Stimulated activated naive CD4-positive, alpha-beta T cell (primary cell): Measurements from ENCODE around the gene C1orf159.
"Not testable (repeated sequence)": the region's sequence is repeated elsewhere in the genome, so short reads cannot be mapped to it uniquely, and the experiment has no call there.

Experiments used
- DNase-seq, 6 experiments: peaks; one replicate each; lab custom pipeline; 2025; lab: John Stamatoyannopoulos, UW

Gene C1orf159

GRCh38 chr1:1115786-1116700 is at the start of gene C1orf159:
Gene C1orf159, minus strand, starts transcription at chr1:1116089. Its CDS starts 24,546 bp downstream, at chr1:1091543.
- peak; percentile 95 to 99 (median 98) for DNase-seq

GRCh38 chr1:1165485-1165884 is 49.6 kb upstream of the C1orf159 start:
- DNase-seq, result no peak

- no peak for DNase-seq
Measured at GRCh38 chr1:1164701-1165451, 49.0 kb upstream of the C1orf159 start.

GRCh38 chr1:1164361-1164700 is 48.4 kb upstream of the C1orf159 start:
- no peak for DNase-seq

- DNase-seq, result no peak
Measured at GRCh38 chr1:1163538-1164070, 47.7 kb upstream of the C1orf159 start.

- no peak for DNase-seq
Measured at GRCh38 chr1:1162597-1163537, 47.0 kb upstream of the C1orf159 start.

- no peak for DNase-seq
Measured at GRCh38 chr1:1161683-1162079, 45.8 kb upstream of the C1orf159 start.

GRCh38 chr1:1161078-1161682 is 45.3 kb upstream of the C1orf159 start:
- DNase-seq, result no peak

GRCh38 chr1:1160281-1160930 is 44.5 kb upstream of the C1orf159 start:
- DNase-seq, result no peak

- DNase-seq, result peak in 3 of 6 experiments; percentile 11 to 54 (median 45)
Measured at GRCh38 chr1:1157914-1158710, 42.2 kb upstream of the C1orf159 start.

GRCh38 chr1:1157426-1157913 is 41.6 kb upstream of the C1orf159 start:
- peak in 5 of 6 experiments; percentile 32 to 52 (median 38) for DNase-seq

- no peak for DNase-seq
Measured at GRCh38 chr1:1157033-1157365, 41.1 kb upstream of the C1orf159 start.

- no peak for DNase-seq
Measured at GRCh38 chr1:1156140-1157032, 40.5 kb upstream of the C1orf159 start.

- DNase-seq, result no peak
Measured at GRCh38 chr1:1155258-1155657, 39.4 kb upstream of the C1orf159 start.

GRCh38 chr1:1153874-1154273 is 38.0 kb upstream of the C1orf159 start:
- DNase-seq, result no peak

GRCh38 chr1:1153215-1153614 is 37.3 kb upstream of the C1orf159 start:
- DNase-seq, result not testable (repeated sequence)

- DNase-seq, result not testable (repeated sequence)
Measured at GRCh38 chr1:1152431-1152830, 36.5 kb upstream of the C1orf159 start.

- no peak for DNase-seq
Measured at GRCh38 chr1:1151306-1151705, 35.4 kb upstream of the C1orf159 start.

GRCh38 chr1:1150100-1150499 is 34.2 kb upstream of the C1orf159 start:
- DNase-seq, result no peak
